ENCODE measurements around the gene PLAC8L1.

Gene PLAC8L1

GRCh38 chr5:146060221-146060585 lies 45.2 kb downstream of the PLAC8L1 start:
- TF ChIP-seq, protein P1, sequence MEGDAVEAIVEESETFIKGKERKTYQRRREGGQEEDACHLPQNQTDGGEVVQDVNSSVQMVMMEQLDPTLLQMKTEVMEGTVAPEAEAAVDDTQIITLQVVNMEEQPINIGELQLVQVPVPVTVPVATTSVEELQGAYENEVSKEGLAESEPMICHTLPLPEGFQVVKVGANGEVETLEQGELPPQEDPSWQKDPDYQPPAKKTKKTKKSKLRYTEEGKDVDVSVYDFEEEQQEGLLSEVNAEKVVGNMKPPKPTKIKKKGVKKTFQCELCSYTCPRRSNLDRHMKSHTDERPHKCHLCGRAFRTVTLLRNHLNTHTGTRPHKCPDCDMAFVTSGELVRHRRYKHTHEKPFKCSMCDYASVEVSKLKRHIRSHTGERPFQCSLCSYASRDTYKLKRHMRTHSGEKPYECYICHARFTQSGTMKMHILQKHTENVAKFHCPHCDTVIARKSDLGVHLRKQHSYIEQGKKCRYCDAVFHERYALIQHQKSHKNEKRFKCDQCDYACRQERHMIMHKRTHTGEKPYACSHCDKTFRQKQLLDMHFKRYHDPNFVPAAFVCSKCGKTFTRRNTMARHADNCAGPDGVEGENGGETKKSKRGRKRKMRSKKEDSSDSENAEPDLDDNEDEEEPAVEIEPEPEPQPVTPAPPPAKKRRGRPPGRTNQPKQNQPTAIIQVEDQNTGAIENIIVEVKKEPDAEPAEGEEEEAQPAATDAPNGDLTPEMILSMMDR (IDR thresholded peaks at IDR 0.05; ENCODE audit: borderline replicate concordance, insufficient read depth, low read depth, low read length): no peak
- H3K4me3 ChIP-seq (ENCODE audit: low read depth, low read length): no peak overlapping the region

DNA sequence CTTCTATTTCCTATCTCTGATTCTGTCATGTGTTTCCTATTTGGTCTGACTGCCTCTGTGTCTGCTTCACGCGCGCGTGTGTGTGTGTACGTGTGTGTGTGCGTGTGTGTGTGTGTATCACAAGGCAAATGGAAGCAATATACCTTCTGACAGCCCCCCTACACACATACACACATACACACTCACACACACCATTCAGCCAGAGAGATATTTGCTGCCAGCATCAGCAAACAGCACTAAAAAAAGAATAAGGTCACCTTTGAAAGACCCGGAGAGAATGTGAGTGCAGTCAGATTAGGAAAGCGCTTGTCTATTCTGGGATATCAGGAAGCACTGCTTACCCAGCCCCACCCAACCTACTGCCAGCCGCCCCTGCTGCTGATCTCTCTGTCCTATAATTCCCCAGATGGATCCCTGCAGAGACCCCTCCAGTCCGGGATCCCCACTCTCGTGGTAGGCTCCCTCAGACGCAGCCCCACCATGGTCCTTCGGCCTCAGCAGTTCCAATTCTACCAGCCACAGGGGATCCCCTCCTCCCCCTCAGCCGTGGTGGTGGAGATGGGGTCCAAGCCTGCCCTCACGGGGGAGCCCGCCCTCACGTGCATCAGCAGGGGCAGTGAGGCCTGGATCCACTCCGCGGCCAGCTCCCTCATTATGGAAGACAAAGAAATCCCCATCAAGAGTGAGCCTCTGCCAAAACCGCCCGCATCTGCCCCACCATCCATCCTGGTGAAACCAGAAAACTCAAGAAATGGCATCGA lies 45.7 kb downstream of the PLAC8L1 start:
- TF ChIP-seq, protein P1 (IDR thresholded peaks at IDR 0.05; ENCODE audit: borderline replicate concordance, insufficient read depth, low read depth, low read length): no peak

DNA sequence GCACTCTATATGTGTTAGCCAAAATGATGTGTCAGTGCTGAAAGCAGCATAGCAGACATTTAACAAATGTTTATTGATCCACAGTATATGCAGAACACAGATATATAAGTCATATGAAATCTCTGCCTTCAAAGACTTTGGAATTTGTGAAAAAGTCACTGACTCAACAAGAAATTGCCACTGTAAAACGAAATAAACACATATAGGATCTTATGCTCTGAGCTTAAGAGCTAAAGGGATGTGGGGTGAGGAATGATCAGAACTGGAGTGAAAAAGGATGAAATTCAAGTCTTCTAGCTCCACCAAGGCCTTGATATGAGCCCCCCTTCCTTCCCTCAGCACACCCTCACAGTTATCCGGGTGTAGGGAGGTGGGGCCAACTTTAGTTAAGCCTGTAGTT lies 49.9 kb downstream of the PLAC8L1 start:
- TF ChIP-seq, protein P1 (IDR thresholded peaks at IDR 0.05; ENCODE audit: borderline replicate concordance, insufficient read depth, low read depth, low read length): no peak
- H3K4me3 ChIP-seq (ENCODE audit: low read depth, low read length): no peak overlapping the region

More for the DNA sequence above, 45.7 kb downstream of the PLAC8L1 start:
- no peak overlapping the region for H3K4me3 ChIP-seq (ENCODE audit: low read depth, low read length)

DNA sequence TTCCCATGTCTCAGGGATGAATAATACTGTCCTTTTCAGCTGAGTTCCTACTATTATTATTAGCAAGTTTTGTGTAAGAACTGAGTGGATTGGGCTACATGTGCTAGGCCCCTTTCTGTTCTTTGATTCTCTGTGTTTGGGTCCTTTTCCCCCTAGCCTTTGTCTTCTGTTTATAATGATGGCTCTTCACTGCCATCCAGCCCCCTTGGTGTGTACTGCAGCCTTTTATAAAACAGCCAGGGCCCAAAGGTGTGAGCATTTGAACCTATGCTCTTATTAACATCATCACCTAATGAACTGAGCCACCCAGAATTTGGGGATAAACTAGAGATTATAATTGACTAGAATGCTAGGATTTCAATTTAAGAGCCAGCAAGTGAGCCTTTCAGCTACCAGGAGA lies 52.6 kb downstream of the PLAC8L1 start:
- TF ChIP-seq, protein P1 (IDR thresholded peaks at IDR 0.05; ENCODE audit: borderline replicate concordance, insufficient read depth, low read depth, low read length): peak; percentile 30; the same call in 1 of the 2 replicates
- no peak overlapping the region for H3K4me3 ChIP-seq (ENCODE audit: low read depth, low read length)

DNA sequence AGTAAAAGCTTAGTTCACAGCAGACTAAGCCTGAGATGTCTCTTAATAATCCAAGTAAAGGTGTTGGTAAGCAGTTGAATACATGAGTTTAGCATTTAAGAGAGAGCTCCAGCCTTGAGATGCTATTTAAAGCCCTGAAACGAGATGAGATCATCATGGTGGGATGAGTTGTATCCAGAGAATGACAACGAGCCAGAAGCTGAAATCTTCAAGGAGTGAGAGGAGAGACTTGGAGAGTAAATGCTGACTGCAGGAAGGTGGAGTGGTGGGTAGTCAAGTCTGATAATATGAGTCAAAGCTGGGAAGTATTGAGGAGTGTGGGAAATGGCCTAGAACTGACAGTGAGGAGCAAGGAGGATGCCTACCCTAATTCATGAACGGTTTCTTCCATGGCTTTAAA lies 53.7 kb downstream of the PLAC8L1 start:
- TF ChIP-seq, protein P1 (IDR thresholded peaks at IDR 0.05; ENCODE audit: borderline replicate concordance, insufficient read depth, low read depth, low read length): no peak
- no peak overlapping the region for H3K4me3 ChIP-seq (ENCODE audit: low read depth, low read length)

DNA sequence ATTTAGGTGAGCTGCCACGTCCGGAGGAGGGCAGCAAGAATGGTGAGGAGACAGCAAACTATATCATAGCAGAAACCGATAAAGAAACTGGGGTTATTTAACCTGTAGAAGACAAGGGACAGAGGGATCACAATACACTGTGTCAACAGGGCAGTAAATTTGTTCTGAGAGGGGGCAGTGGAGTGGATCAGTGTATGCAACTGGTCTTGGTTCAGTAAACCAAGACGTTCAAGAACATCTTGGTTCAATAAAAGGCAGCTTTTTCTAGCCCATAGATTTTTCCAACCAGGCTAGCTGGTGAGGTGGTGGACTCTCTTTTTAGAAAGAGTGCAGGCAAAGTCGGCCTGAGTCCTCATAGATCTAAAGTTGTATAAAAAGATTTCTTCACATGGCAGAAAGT lies 55.3 kb downstream of the PLAC8L1 start:
- H3K4me3 ChIP-seq (ENCODE audit: low read depth, low read length): no peak overlapping the region
- TF ChIP-seq, protein P1 (IDR thresholded peaks at IDR 0.05; ENCODE audit: borderline replicate concordance, insufficient read depth, low read depth, low read length): no peak

DNA sequence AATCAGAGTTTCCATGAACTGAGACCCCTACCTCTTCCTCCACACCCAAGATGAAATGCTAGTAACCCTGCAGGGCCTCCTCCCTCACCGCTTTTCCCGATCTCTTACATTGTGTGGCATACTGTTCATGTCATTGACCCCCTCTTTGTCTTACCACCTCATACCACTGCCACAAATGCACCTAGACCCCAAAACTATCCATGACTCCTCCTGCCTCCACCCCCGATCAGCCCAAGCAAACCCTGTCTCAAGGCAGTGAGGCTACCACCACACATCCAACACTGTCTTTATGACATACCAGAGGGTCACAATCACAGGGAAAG lies 55.7 kb downstream of the PLAC8L1 start:
- TF ChIP-seq, protein P1 (IDR thresholded peaks at IDR 0.05; ENCODE audit: borderline replicate concordance, insufficient read depth, low read depth, low read length): no peak

More for the DNA sequence above, 55.7 kb downstream of the PLAC8L1 start:
- no peak overlapping the region for H3K4me3 ChIP-seq (ENCODE audit: low read depth, low read length)

All from GM12875 (cell line).